CD4-positive, CD25-positive, alpha-beta regulatory T cell (primary cell): ENCODE results near the gene CLN5. TPM values are rescaled to one million over a fixed set of nuclear protein-coding genes. Genes with fewer than 3 reads are reported as not detected.
"Not testable (repeated sequence)": the region's sequence is repeated elsewhere in the genome, so short reads cannot be mapped to it uniquely, and the experiment has no call there.

ENCODE experiments used
- ATAC-seq, 2 donors: fragments of 150-1000 bp; cut with Tn5 transposase; one replicate each; pipeline ENCODE4 v1.10.0; 2021; ENCODE audit warnings: low read depth in 2 of 2, moderate number of reproducible peaks in 2 of 2, moderate library complexity in 1 of 2
- DNase-seq, 3 donors: peaks; one replicate each; pipeline versions ENCODE4 v3.0.0 to v3.0.0-alpha.2; 2012 to 2022; ENCODE audit warnings: mixed read lengths in 1 of 3
- H3K27ac ChIP-seq: one replicate; pipeline ENCODE4 v1.7.0; 2013; ENCODE audit warnings: mild to moderate bottlenecking, low read length; ENCODE audit not compliant: insufficient read depth, poor library complexity, severe bottlenecking
- H3K27me3 ChIP-seq: one replicate; pipeline ENCODE4 v1.7.0; 2013; ENCODE audit warnings: low read length; ENCODE audit not compliant: control insufficient read depth, insufficient read depth
- H3K36me3 ChIP-seq: one replicate; pipeline ENCODE4 v1.7.0; 2013; ENCODE audit warnings: mild to moderate bottlenecking, low read length, moderate library complexity; ENCODE audit not compliant: control insufficient read depth, insufficient read depth
- H3K4me1 ChIP-seq: 2 replicates; pipeline ENCODE4 v1.7.0; 2013; ENCODE audit warnings: mild to moderate bottlenecking, low read length; ENCODE audit not compliant: insufficient read depth, control insufficient read depth, poor library complexity, severe bottlenecking
- H3K4me3 ChIP-seq: one replicate; pipeline ENCODE4 v1.7.0; 2013; ENCODE audit warnings: low read depth, mild to moderate bottlenecking, low read length, moderate library complexity
- H3K9me3 ChIP-seq, 2 experiments: 1 replicate in 1 of 2; 2 replicates in 1 of 2; pipeline ENCODE4 v1.7.0; 2013; ENCODE audit warnings: low read length in 2 of 2, mild to moderate bottlenecking in 1 of 2, moderate library complexity in 1 of 2; ENCODE audit not compliant: control insufficient read depth in 2 of 2
- H3K27ac Mint-ChIP-seq, 3 donors: one replicate each; pipeline ENCODE4 v1.8.0; 2020 to 2022; ENCODE audit warnings: mild to moderate bottlenecking in 3 of 3, mixed read lengths in 3 of 3, moderate library complexity in 2 of 3
- H3K27me3 Mint-ChIP-seq: one replicate; pipeline ENCODE4 v1.8.0; 2022; ENCODE audit warnings: mild to moderate bottlenecking, mixed read lengths
- H3K36me3 Mint-ChIP-seq: one replicate; pipeline ENCODE4 v1.8.0; 2020; ENCODE audit warnings: mixed read lengths
- H3K4me1 Mint-ChIP-seq, 4 donors: one replicate each; pipeline ENCODE4 v1.8.0; 2020 to 2022; ENCODE audit warnings: mixed read lengths in 4 of 4, mild to moderate bottlenecking in 1 of 4
- H3K4me3 Mint-ChIP-seq, 4 donors: one replicate each; pipeline ENCODE4 v1.8.0; 2020 to 2022; ENCODE audit warnings: mild to moderate bottlenecking in 4 of 4, mixed read lengths in 4 of 4, moderate library complexity in 3 of 4
- H3K9me3 Mint-ChIP-seq, 7 donors: one replicate each; pipeline ENCODE4 v1.8.0; 2020 to 2022; ENCODE audit warnings: mixed read lengths in 7 of 7, mild to moderate bottlenecking in 3 of 7, moderate library complexity in 2 of 7
- polyA plus RNA-seq, 4 donors: library from polyadenylated mRNA; unstranded; fragments of 300-500 nt; fragmentation: Illumina TruSeq; gene quantifications; one replicate each; pipeline ENCODE4 v1.2.3, GENCODE V29; 2021
- total RNA-seq: library from RNA; stranded (reverse); gene quantifications from one replicate; pipeline ENCODE4 v1.2.3, GENCODE V29; 2022

The CLN5 gene
- total and polyA plus RNA-seq, 5 donors from 2014 or later: 27.3 to 45.5 (median 39.0) TPM

GRCh38 chr13:77009011-77009410, 17.1 kb downstream of the CLN5 start:
- H3K4me3 ChIP-seq: peak overlapping the region; percentile 52
- Mint-ChIP-seq H3K9me3 (peaks cover 0 to 1% (median 0%) of the 10 kb centered on the region in 7 donors), H3K4me1 (peaks cover 32 to 74% (median 55%) of the 10 kb centered on the region in 4 donors), H3K27me3 (no peaks in the 10 kb centered on the region), H3K36me3 (peaks cover 52% of the 10 kb centered on the region), H3K27ac (peak overlapping the region; percentile 49 to 95 (median 88)), H3K4me3 (peak overlapping the region in 2 of 4 donors; percentile 23 to 65)
- H3K4me1 ChIP-seq: peaks cover 16% of the 10 kb centered on the region
- no peaks in the 10 kb centered on the region for H3K9me3 ChIP-seq
- peak; percentile 48 to 68 for ATAC-seq
- no peaks in the 10 kb centered on the region for H3K27me3 ChIP-seq
- DNase-seq: peak in 1 of 3 donors; percentile 66
- H3K27ac ChIP-seq: peak overlapping the region; percentile 45
- peaks cover 86% of the 10 kb centered on the region for H3K36me3 ChIP-seq

GRCh38 chr13:77009719-77010118, 17.8 kb downstream of the CLN5 start:
- H3K9me3 Mint-ChIP-seq, DNase-seq, H3K27me3 Mint-ChIP-seq, H3K27ac ChIP-seq, ATAC-seq, H3K27me3 ChIP-seq, H3K4me3 ChIP-seq, H3K9me3 ChIP-seq: not testable (repeated sequence)
- H3K4me1 Mint-ChIP-seq: peaks cover 26 to 76% (median 56%) of the 10 kb centered on the region in 4 donors
- H3K4me3 Mint-ChIP-seq: peak overlapping the region in 1 of 4 donors; percentile 23
- Histone ChIP-seq H3K36me3 (peaks cover 86% of the 10 kb centered on the region), H3K4me1 (peaks cover 19% of the 10 kb centered on the region)
- peak overlapping the region in 2 of 3 donors; percentile 49 to 88 for H3K27ac Mint-ChIP-seq
- H3K36me3 Mint-ChIP-seq: peaks cover 55% of the 10 kb centered on the region

- Histone ChIP-seq H3K4me1 (peaks cover 43% of the 10 kb centered on the region), H3K9me3 (no peaks in the 10 kb centered on the region), H3K27ac (no peak overlapping the region), H3K36me3 (peaks cover 93% of the 10 kb centered on the region), H3K4me3 (peak overlapping the region; percentile 9), H3K27me3 (no peaks in the 10 kb centered on the region)
- H3K27ac Mint-ChIP-seq: peak overlapping the region in 2 of 3 donors; percentile 44 to 60
- ATAC-seq (no peak), DNase-seq (no peak)
- H3K27me3 Mint-ChIP-seq: no peaks in the 10 kb centered on the region
- H3K9me3 Mint-ChIP-seq: peaks cover 0 to 1% (median 0%) of the 10 kb centered on the region in 7 donors
- H3K36me3 Mint-ChIP-seq: peaks cover 70% of the 10 kb centered on the region
- H3K4me3 Mint-ChIP-seq: peak overlapping the region in 2 of 4 donors; percentile 19 to 39
- peaks cover 41 to 78% (median 54%) of the 10 kb centered on the region in 4 donors for H3K4me1 Mint-ChIP-seq
Measured at GRCh38 chr13:77013853-77014542, 22.1 kb downstream of the CLN5 start.

DNA sequence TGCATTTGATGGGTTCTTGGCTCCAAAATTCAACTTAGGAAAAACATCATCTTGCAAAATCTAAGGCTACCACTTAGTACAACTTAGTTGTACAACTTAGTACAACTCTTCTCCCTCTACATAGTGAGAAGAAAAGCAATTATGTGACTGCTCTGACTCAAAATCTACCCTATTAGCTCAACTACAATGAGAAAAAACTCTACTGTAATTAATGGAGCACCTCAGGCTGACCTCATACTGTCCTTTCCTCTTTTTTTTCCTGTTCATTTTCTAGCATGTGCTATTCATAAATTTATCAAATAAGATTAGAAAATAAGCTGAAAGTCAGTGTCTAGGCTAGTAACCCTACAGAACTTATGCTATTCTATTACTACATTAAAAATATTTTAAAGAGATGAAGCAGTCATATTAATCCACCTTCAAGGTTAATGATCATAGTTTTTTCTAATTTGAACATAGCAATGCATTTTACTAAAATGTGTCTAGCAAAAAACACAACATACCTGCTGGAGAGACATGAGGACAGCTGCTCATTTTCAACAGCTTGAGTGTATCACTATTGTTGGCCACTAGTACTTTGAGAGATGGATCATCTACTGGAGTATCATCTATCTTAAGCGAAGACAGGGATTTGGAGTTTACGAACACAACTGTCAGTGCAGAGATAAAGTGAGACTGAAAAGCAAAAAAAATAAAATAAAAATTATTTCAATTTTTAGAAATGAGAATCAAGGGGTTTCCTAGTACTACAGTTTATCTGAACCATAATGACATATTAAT, 23.2 kb downstream of the CLN5 start:
- peaks cover 61% of the 10 kb centered on the region for H3K36me3 Mint-ChIP-seq
- Histone ChIP-seq H3K27me3 (no peaks in the 10 kb centered on the region), H3K27ac (peak overlapping the region; percentile 50), H3K4me1 (peaks cover 50% of the 10 kb centered on the region), H3K36me3 (peaks cover 82% of the 10 kb centered on the region), H3K4me3 (peak overlapping the region; percentile 9), H3K9me3 (no peaks in the 10 kb centered on the region)
- ATAC-seq: no peak
- H3K27me3 Mint-ChIP-seq: no peaks in the 10 kb centered on the region
- H3K9me3 Mint-ChIP-seq: peaks cover 0 to 1% (median 0%) of the 10 kb centered on the region in 7 donors
- H3K4me3 Mint-ChIP-seq: no peak overlapping the region
- peak overlapping the region in 1 of 3 donors; percentile 15 for H3K27ac Mint-ChIP-seq
- no peak for DNase-seq
- peaks cover 44 to 76% (median 54%) of the 10 kb centered on the region in 4 donors for H3K4me1 Mint-ChIP-seq

GRCh38 chr13:77016251-77016812, 24.5 kb downstream of the CLN5 start:
- Mint-ChIP-seq H3K9me3 (no peaks in the 10 kb centered on the region), H3K36me3 (peaks cover 53% of the 10 kb centered on the region), H3K27ac (peak overlapping the region in 2 of 3 donors; percentile 31 to 82), H3K27me3 (no peaks in the 10 kb centered on the region), H3K4me3 (no peak overlapping the region), H3K4me1 (peaks cover 49 to 80% (median 58%) of the 10 kb centered on the region in 4 donors)
- no peaks in the 10 kb centered on the region for H3K9me3 ChIP-seq
- peak overlapping the region; percentile 50 for H3K27ac ChIP-seq
- no peak for DNase-seq
- H3K27me3 ChIP-seq: no peaks in the 10 kb centered on the region
- peak overlapping the region; percentile 7 for H3K4me3 ChIP-seq
- ATAC-seq: no peak
- peaks cover 63% of the 10 kb centered on the region for H3K4me1 ChIP-seq
- peaks cover 80% of the 10 kb centered on the region for H3K36me3 ChIP-seq

DNA sequence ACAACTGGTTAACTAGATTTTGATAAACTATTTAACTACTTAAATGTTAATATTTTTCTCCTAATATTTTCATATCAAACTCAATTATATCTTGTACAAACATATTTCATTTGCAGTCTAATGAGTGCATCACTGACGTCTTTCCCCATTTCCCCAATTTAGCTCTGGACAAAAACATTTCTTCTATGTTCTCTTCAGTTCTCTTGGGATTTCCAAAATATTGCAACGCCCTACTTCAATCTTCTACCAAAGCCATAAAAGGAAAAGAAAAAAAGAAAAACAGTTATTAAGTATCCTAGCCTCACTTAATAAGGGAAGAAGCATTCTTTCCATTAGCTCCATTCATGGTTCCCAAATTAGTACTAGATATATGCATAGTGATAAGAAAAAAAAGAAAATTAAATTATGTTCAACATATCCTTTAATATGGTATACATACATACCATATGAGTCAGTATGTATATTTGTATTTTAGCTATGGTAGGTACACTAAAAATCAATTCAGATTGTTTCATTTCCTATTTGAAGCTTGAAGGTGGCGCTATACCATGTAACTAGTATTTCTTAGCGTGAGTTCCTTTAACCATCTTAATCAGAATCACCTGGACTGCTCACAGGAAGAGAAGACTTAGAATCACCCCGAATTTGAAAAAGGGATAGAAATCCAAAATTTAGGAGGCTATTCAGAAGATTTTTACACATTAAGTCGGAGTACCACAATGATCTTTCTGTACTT, 25.2 kb downstream of the CLN5 start:
- DNase-seq (no peak), ATAC-seq (no peak)
- Mint-ChIP-seq H3K36me3 (peaks cover 48% of the 10 kb centered on the region), H3K9me3 (no peaks in the 10 kb centered on the region), H3K4me1 (peaks cover 50 to 83% (median 59%) of the 10 kb centered on the region in 4 donors), H3K4me3 (peak overlapping the region in 2 of 4 donors; percentile 27 to 56), H3K27ac (peak overlapping the region in 2 of 3 donors; percentile 2 to 31), H3K27me3 (no peaks in the 10 kb centered on the region)
- Histone ChIP-seq H3K36me3 (peaks cover 73% of the 10 kb centered on the region), H3K27ac (peak overlapping the region; percentile 3), H3K9me3 (no peaks in the 10 kb centered on the region), H3K4me1 (peaks cover 68% of the 10 kb centered on the region), H3K27me3 (no peaks in the 10 kb centered on the region), H3K4me3 (no peak overlapping the region)

DNA sequence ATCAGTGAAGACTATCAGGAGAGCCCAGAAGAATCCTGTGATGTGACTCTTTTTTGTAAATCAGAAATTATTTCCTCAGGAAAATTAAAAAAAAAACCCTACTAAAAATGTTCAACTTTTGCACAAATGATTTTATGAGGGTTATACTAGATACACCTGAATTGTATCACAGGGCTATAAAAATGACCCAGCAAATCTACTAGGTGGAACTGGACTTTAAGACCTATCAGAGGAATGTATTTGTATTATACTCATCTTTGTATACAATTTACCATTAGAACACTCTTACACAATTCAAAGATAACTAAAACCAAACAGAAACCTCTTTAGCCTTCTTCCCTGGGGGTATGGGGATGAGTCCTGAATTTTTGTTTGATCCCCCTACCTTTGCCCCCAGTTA, 27.9 kb downstream of the CLN5 start:
- H3K9me3 Mint-ChIP-seq: no peaks in the 10 kb centered on the region
- H3K4me1 Mint-ChIP-seq: peaks cover 53 to 87% (median 60%) of the 10 kb centered on the region in 4 donors
- H3K4me1 ChIP-seq: peaks cover 88% of the 10 kb centered on the region
- no peak overlapping the region for H3K27ac Mint-ChIP-seq
- H3K27me3 ChIP-seq: no peaks in the 10 kb centered on the region
- H3K27ac ChIP-seq: peak overlapping the region; percentile 18
- H3K9me3 ChIP-seq: no peaks in the 10 kb centered on the region
- ATAC-seq: no peak
- DNase-seq: no peak
- peak overlapping the region in 1 of 4 donors; percentile 10 for H3K4me3 Mint-ChIP-seq
- peaks cover 36% of the 10 kb centered on the region for H3K36me3 Mint-ChIP-seq
- peak overlapping the region; percentile 41 for H3K4me3 ChIP-seq
- peaks cover 54% of the 10 kb centered on the region for H3K36me3 ChIP-seq
- no peaks in the 10 kb centered on the region for H3K27me3 Mint-ChIP-seq
